SKM-1 (cell line): ENCODE results near the gene CAPZB.

Source experiments
- DNase-seq: peaks from one replicate; lab custom pipeline; 2025; ENCODE audit not compliant: unreplicated experiment; lab: John Stamatoyannopoulos, UW

CAPZB gene

DNA sequence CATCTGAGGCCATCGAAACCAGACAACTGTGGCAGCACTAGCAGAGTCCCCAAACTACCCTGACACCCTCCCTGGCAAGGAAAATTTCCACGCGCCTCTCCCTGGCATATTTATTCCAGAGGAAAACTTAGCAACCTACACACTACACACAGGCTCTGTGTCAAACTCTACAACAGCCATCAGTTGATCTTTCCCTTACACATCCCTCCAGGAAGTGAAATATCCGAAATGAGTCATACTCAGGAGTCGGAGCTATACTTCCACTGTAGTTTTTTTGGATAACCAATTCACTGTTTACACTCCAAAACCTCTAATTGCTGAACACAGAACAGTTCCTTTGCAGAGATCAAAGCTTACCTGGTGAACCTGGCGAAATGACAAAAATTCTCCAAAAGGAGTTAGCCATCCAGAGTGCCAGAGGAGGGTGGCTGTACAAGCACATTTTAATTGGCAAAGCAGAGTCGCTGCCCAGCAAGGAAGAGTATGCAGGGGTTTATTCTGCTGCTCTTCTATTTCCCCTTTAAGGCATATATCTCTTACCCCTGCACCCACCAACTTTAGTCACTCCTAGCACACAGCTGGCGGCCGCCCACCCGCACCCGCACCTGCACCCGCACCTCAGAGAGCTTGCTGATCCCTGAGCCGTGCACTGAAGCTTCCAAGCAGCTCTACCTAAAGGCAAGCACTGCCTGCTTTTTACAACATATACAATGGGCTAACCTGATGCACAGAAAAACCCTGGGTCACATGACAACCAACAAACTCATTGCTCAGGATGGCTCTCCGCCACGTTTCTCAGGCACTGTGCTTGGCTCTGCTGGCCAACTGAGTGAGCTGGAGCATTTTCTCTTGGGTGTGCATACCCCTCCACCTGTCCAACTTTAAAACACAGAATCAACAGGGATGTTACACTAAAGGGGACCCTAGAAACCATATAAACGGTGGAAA lies 54.9 kb downstream of the CAPZB start:
- DNase-seq, result no peak

DNA sequence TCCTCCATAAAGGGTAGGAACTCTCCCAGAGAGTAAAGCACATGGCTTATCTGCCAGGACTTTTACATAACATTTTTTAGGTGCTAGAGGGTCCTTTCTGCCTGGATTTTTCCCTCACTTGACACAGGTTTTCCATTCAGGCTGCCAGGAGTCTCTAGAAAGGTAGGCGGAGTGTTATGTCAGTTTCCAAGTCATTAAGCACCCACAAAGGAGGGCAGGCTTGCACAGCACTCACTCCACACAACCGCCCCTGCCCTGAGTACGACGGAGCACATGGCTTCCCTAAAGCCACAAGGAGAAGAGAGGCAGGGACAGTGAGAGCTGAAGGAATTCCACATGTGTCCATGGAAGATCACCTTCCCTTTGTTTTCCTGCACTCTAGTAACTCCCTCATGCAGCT lies 55.7 kb downstream of the CAPZB start:
- DNase-seq, result no peak

DNA sequence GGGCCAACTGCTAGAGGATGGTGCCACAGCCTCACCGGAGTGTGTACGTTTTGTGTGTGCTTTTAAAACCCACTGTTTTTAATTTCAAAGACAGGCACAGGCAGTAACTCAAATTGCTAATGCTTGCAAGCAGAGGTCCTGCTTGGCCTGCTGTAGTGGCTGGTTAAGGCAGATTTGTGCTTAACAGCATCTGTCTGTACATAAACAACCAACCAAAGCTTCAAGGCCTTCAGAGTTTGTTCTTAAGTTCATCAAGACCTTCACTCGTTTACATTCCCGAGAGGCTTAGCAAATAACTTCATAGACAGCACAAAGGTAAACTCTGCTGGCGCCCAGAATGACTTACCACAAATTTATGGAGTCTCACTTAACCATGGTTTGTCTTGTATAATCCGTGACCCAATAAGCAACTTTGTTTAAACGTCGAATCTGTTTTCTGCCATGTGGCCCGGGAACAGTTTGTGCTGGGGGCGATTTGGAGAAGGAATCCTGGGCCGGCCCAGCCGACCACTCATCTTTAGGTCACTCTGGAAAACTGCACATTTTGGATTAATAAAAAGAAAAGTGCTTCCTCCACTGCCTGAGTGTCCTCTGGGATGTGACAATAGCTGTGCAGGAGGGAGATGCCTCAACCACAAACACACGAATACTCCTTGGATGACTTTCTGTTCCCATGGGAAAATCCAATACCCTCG lies 58.1 kb downstream of the CAPZB start:
- no peak for DNase-seq

DNA sequence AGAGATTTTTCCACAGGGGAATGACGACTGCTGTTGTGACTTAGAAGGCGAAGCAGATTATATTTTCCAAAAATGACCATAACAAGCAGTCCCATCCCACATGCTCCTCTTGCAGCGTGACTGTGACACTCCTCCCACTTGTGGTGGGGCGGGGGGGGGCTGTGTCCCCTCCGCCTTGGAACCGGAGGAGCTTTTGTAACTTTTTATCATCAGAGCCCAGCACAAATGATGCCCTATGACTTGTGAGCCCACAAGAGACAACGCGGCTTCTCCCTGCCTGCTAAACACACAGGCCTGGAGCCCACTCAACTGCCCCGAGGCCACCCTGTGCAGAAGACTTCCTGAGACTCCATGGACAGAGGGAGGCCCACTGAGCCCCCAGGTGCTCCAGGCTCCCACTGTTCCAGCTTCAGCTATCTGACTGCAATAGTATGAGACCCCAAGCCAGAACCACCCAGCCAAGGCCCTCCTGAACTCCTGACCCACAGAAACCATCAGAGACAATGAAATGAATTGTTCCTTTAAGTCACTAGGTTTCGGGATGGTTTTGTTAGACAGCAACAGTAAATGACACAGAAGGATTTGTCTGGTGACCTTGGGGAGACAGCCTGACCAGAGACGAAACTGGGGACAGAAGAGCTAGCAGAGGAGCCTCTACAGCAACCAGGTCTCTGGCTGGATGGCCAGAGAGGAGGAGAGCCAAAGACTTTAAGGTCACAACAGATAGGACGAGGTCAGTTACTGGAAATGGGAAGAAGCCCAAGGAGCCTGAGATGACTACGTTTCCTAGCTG lies 58.8 kb downstream of the CAPZB start:
- no peak for DNase-seq

DNA sequence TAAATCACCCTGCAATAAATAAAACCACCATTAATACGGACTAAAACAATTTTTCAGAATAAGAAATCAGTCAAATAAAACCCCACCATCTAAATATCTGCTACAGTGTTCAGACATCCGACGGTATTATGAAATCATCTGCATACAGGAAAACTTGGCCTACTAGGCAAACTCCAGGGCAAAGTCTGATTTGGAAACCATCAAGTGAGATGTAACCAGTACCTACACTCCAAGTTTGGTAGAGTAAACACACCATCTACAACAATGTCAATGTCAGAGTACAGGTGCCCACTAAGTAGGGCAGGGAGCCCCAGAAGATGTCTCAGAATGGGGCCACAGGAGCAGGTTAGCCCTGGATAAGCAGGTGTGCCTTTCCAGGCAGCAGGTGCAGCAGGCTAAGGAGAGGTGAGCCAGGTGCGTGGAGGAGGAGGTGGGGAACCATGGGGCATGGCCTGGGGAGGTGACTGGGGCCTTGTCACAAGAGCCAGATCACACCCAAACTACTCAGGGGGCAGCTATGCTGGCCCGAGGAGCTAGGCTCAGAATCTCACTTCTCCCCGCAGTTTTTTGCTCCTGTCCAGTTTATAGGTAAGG lies 59.6 kb downstream of the CAPZB start:
- no peak for DNase-seq

DNA sequence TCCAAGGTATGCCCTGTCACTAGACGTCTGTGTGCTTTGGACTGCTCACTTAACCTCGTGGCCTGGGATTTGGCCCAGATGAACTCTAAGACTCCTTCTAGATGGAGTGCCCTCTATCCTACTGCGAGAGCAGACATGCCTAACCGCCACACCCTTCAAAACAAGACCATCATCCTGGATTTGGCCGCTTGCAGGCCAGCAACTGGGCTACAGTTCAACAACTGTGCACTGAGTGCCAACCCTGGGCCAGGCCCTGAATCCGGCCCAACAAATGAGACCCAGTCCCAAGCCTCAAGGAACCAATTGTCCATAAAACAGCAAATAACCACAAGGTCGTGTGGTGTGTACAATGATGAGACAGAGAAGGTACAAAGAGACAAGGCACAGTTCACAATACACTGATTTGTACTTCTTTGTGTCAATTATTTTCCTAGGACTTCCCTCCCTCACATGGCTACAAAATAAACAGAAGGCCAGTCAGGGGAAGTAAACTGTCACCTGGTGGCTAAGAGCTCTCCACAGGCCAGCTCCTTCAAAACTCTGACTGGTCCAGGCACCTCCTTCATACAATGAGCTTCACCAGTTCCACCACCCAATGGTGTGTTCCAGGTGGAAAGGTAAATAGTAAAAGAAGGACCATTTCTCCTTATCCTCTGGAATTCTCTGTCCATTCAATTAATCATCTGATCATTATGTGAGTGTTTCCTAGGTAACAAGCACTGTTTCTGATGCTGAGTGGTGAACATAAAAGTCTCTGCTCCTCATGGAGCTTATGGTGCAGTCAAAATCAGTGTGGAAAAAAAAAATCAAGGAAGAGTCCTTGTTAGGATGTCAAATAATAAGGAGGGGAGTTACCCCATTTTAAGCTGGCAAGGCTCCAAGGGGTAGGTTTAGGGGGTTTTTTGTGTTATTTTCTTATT lies 60.4 kb downstream of the CAPZB start:
- DNase-seq, result no peak

DNA sequence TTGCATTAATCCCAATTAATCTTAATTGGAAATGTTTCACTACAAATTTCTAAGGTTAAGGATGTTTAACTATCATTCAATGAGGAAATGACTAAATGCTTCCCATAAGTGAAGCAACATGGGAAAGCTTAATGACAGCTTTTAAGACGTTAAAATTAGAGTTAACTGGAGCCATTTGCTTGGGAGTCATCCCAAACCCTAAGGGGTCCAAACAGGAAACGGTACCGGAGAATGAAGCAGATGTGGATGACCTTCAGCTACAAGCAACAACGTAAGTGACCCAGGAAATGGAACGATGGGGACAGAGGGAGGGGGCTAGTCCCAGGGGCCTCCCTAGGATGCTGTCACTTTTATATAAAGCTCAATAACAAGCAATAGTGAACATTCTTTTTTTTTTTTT lies 62.2 kb downstream of the CAPZB start:
- no peak for DNase-seq

DNA sequence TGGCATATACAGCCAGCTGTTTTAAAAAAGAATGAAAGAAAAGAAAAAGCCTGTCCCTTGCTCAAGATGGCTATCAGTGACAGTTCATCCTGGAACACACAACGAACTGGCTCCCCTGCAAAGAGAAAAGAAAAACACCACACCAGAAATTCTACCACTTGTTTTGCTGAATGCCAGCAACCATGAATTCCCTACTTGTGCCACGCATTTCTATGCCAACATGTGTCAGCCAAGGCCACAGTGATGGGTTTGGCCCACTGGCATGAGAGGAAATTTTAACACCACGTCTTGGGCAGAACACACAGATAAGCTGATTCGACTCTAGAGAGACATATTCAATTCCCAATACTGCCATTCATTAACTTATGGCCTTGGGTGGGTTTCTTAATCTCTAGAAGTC lies 64.0 kb downstream of the CAPZB start:
- no peak for DNase-seq

DNA sequence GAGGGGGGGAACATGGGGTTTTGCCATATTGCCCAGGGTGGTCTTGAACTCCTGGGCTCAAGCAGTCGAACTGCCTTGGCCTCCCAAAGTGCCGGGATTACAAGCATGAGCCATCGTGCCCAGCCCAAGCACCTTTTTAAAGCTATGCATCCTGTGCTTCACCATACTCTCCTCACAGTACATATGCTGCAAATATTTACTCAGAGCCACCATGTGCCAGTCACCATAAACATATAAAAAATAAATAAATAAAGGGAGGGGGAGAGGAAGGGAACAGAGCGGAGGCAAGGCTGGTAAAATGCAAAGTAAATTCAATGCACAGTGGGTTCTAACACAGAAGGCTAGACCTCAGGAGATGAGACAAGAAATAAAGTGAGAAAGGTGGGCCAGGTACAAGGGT lies 64.7 kb downstream of the CAPZB start:
- no peak for DNase-seq

DNA sequence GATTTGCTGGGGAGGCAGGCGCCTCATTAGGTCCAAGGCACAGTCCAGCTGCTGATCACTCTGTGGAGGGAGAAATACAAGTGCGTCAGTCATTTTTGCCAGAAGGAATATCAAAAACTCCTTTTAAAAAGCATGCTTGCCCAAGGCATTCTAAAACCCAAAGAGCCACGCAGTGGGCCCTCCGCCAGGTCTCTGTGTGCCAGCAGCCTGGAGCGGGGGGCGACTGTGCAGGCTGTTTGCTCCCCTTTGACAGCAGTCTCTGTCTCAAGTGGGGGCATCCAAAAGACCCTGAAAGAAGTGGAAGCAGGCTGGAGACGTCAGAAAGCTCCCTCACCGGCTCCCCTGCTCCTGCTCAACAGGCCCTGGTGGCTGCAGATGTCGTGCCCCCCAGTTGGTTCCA lies 65.6 kb downstream of the CAPZB start:
- no peak for DNase-seq

DNA sequence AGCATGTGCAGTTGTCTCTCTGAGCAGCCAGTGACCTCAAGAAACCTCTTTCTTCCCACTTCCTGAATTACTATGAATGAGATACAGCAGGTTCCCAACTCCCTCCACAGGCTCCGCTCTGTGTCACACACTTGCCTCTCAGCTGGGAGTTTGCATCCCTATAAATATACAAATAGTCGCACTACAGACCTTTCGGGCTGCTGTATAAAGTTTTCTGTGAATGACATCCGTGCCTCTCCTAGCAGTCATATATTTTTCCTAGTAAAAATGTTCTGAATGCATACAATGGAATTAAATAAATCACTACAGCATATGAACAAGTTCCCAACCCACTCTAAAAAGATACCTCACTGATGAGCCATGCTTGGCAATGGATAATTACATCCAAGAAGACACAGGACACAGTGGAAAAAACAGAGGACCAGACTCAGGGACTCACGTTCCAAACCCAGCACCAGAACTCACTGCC lies 66.8 kb downstream of the CAPZB start:
- no peak for DNase-seq

DNA sequence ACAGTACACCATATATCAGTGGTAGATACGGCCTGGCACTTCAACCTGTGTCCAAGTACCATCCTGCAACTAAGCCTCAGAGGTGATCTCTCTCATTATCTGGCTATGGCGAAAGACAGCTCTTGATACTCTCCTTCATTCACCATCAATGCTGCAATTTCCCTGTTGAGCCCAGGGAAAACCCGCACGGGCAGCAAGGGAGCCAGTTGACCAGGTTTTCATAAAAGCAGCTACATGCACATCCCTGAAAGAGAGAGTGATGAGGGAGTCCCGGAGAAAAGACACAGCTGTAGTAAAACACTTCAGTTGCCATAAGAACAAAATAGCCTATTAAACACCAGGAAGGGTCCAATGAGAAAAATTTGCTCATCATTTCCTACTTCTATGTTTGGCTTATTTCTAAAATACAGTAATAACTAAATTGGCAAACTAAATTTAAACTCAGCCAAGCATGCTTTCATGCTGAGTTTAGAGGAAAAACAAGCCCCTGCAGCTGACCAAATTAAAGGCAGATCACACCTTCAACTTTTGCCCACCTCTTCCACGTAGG lies 68.3 kb downstream of the CAPZB start:
- DNase-seq, result no peak

DNA sequence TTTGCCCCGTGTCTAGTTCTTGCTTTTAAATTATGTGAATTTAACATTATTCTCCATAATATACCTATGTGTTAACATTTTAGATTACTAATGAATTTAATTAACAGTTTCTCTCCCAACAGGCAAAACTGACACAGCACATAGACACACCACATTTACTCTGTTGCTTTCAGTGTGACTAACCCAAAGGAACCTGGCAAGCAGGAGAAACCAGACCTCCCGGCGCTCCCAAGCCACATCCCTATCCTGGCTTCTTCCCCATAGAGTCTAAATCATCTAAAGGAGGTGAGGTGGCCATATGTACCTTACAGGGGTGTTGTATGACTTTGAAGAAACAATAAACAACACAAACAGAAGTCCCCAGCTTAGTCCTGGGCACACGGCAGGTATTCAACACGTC lies 69.2 kb downstream of the CAPZB start:
- no peak for DNase-seq

DNA sequence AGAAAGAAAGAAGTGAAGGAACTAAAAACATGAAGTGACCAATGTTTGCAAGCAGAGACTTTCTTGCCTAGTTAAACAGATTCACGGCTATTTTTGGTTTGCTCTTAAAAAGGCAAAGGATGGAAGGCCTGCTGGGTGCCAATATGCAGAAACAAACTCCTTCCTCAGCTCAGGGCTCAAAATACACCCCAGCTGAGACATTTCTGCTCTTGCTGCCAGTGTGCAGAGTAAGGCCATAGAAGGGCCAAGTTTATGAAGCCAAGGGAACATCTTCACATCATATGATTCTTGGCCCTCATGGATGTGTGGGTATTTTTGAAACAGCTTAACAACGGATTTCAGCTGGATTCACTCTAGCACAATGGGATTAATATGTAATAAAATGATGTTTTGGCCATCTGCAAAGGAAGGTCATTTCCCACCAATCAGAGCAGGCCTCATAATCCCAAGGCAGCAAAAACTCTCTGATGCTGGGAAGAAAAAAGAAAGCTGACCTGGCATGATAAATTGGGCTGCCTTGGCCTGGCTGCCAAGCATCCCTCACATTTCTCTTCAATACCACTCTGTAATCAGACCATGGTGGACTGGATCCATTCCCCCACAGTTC lies 70.7 kb downstream of the CAPZB start:
- DNase-seq, result no peak

DNA sequence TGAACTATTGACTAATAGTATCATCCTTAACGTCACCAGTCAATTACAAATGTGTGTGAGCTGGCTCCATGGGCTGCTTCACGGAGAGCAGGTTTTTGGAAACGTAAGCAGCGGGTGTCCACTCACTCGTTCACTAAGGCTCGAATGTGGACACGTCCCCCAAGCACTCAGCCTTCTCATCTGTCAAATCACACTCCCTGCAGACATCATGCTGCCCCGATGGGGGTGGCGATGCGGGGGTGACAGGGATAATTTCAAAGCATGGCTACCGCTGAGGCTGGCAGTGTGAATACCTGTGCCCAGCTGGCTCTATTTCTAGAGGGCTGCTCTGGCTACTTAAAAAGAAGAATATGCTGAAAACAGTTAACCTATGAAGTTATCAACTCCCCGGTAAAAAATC lies 71.3 kb downstream of the CAPZB start:
- DNase-seq, result no peak

DNA sequence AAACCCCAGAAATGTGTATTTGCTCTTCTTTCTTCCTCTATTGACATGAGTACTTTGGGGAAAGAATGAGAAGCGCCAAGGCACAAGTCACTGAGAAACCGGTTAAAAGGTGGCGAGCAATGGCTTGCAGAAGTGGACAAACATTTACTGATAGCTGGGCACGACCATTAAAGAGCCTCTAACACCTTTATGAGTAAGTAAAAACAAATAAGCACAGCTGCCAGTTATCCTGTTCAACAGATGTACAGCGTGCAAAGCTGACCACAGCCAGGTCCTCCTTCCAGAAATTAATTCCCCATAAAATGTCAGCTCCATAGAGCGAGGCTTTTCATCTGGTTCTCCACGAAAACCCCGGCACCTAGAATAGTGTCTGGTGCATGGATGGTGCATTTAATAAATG lies 72.7 kb downstream of the CAPZB start:
- DNase-seq, result no peak

DNA sequence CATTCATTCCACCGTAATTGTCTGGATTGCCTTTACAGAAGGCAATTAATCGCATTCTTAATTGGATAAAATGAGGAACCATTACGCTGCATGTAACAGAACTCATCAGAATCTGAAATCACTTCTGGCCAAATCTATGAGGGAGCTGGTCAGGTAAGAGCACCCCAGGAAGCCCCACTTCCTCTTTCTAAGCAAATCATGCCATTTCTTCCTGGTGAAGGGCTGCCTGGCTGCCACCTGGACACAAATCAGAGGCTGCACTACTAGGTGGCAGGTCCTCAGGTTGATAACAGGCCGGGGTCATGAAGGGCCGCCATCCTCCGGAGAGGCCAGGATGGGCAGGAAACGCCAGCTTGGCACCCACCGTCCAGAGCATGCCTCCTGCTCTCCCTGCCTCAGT lies 73.7 kb downstream of the CAPZB start:
- no peak for DNase-seq

DNA sequence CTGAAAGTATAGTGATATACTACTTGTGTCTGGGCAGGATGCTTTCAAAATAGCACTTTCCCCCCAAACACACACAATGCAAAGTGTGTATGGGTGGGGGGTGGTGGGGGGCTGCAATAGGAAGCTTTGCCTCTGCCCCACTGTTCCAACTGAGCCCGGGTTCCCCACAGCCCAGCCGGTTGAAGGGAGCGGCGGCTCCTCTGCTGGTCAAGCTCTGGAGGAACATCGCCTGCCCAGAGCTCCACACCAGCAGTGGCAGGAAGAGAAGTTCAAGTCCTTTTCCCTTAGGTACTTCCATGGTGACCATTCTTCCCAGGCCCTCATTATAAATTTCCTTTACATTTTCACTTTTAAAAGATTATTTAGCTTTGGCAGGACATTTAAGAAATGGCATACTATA lies 74.9 kb downstream of the CAPZB start:
- no peak for DNase-seq
